Memory B cell (primary cell): Measurements from ENCODE around the gene IPPK.

Source experiments
- ATAC-seq: fragments of 150-1000 bp; cut with Tn5 transposase; 2 replicates; pipeline ENCODE4 v1.10.0; 2021; ENCODE audit warnings: low read depth, mild to moderate bottlenecking, moderate library complexity
- DNase-seq, 2 donors: peaks; one replicate each; pipeline ENCODE4 v3.0.0; 2022; ENCODE audit warnings: low spot score in 2 of 2
- H3K27ac Mint-ChIP-seq: one replicate; pipeline ENCODE4 v1.8.0; 2022; ENCODE audit warnings: mild to moderate bottlenecking, moderate library complexity, mixed read lengths
- H3K27me3 Mint-ChIP-seq: one replicate; pipeline ENCODE4 v1.8.0; 2022; ENCODE audit warnings: mixed read lengths
- H3K36me3 Mint-ChIP-seq: one replicate; pipeline ENCODE4 v1.8.0; 2022; ENCODE audit warnings: mild to moderate bottlenecking, mixed read lengths
- H3K4me1 Mint-ChIP-seq: one replicate; pipeline ENCODE4 v1.8.0; 2022; ENCODE audit warnings: mixed read lengths
- H3K4me3 Mint-ChIP-seq: one replicate; pipeline ENCODE4 v1.8.0; 2022; ENCODE audit warnings: mild to moderate bottlenecking, moderate library complexity, mixed read lengths
- H3K9me3 Mint-ChIP-seq: one replicate; pipeline ENCODE4 v1.8.0; 2022; ENCODE audit warnings: mixed read lengths

IPPK gene

GRCh38 chr9:92614123-92614510 lies 55.8 kb downstream of the IPPK start:
- H3K4me1 Mint-ChIP-seq: no peaks in the 10 kb centered on the region
- DNase-seq: no peak
- no peak overlapping the region for H3K27ac Mint-ChIP-seq

DNA sequence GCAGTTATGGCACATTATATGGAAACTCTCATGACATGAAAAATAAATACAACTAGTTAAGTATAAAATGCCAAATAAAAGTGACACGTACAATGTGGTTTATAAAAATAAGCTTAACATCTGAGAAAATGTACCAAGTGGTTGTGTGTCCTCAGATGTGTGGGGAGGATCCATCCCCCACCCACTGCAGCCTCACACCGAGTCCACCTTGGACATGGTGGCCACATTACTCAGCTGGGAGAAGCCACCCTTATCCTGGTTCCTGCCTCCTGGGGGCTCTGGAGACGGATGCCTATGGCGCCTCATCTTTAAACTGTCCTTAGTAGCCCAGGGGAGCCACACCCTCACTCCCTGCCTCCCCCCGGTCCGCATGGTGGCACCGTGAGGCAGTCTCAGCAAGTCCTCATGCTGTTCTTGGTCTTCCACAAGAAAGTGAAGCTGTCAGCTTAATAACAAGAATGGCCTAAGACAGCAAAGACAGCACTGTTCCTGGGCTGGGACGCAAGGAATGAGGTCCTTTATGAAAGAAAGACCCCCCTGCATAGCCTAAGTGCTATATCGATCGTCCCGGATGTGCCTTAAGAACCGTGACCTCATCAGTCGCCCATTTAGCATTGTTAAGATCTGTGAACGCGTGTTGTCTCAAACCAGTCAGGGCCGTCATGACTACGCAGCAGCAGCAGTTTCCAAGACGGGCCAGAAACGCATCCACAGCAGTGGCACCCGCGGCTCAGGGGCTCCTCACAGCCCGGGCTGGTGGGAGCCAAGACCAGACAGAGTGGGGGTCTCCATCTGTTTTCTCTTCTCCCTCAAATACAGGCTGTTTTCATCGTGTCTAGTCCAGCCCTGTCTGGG lies 56.4 kb downstream of the IPPK start:
- H3K27ac Mint-ChIP-seq: no peak overlapping the region
- ATAC-seq (no peak), DNase-seq (no peak)
- H3K9me3 Mint-ChIP-seq: no peaks in the 10 kb centered on the region
- no peaks in the 10 kb centered on the region for H3K27me3 Mint-ChIP-seq
- no peaks in the 10 kb centered on the region for H3K4me1 Mint-ChIP-seq
- peaks cover 38% of the 10 kb centered on the region for H3K36me3 Mint-ChIP-seq
- H3K4me3 Mint-ChIP-seq: no peak overlapping the region

More at GRCh38 chr9:92614123-92614510, 55.8 kb downstream of the IPPK start:
- Mint-ChIP-seq H3K27me3 (no peaks in the 10 kb centered on the region), H3K9me3 (no peaks in the 10 kb centered on the region), H3K4me3 (no peak overlapping the region), H3K36me3 (peaks cover 40% of the 10 kb centered on the region)
- ATAC-seq: no peak

DNA sequence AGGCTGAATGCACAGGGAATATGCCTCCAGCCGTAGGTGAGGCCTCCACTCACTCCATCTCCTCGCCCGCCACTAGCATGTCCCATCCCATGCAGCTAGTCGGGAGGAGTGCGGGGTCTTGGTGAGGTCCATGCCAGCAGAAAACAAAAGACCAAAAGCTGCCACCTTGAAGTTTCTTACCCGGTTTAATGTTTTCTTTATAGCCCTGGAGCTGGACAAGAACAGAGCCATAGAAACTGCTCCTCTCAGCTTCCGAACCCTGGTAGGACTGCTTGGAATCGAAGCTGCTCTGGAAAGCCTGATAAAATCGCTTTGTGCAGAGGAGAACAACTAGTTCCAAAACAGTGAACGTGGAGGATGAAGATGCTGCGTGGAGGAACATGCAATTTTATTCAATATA lies 57.1 kb downstream of the IPPK start:
- no peak for ATAC-seq
- Mint-ChIP-seq H3K4me3 (no peak overlapping the region), H3K27ac (no peak overlapping the region), H3K36me3 (peaks cover 38% of the 10 kb centered on the region), H3K9me3 (no peaks in the 10 kb centered on the region), H3K4me1 (no peaks in the 10 kb centered on the region), H3K27me3 (no peaks in the 10 kb centered on the region)
- DNase-seq: no peak

DNA sequence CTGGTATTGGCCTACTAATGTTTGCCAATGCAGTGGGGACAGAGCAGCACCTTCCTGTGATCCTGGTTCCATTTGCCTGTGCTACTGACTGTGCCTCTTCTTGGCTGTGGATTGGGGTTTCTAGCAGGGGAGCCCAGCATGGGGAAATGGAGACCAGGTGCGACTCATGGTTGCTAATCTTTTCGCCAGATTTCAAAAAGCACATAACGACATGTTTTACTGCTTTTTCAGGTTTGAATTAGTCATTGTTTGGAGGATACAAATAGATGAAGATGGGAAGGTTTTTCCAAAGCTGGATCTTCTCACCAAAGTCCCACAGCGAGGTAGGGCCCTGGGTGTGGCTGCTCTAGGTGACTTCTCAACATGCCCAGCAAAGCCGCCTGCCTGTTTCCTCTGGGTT lies 57.6 kb downstream of the IPPK start:
- no peaks in the 10 kb centered on the region for H3K4me1 Mint-ChIP-seq

GRCh38 chr9:92611621-92612285 lies 58.2 kb downstream of the IPPK start:
- no peaks in the 10 kb centered on the region for H3K27me3 Mint-ChIP-seq
- no peak overlapping the region for H3K27ac Mint-ChIP-seq
- H3K36me3 Mint-ChIP-seq: peaks cover 35% of the 10 kb centered on the region
- DNase-seq: no peak
- H3K4me3 Mint-ChIP-seq: no peak overlapping the region
- no peaks in the 10 kb centered on the region for H3K9me3 Mint-ChIP-seq
- ATAC-seq: no peak
- no peaks in the 10 kb centered on the region for H3K4me1 Mint-ChIP-seq

More for the DNA sequence above, 57.6 kb downstream of the IPPK start:
- no peak overlapping the region for H3K4me3 Mint-ChIP-seq
- no peak overlapping the region for H3K27ac Mint-ChIP-seq
- ATAC-seq (no peak), DNase-seq (no peak)
- H3K36me3 Mint-ChIP-seq: peaks cover 38% of the 10 kb centered on the region
- H3K27me3 Mint-ChIP-seq: no peaks in the 10 kb centered on the region
- no peaks in the 10 kb centered on the region for H3K9me3 Mint-ChIP-seq

DNA sequence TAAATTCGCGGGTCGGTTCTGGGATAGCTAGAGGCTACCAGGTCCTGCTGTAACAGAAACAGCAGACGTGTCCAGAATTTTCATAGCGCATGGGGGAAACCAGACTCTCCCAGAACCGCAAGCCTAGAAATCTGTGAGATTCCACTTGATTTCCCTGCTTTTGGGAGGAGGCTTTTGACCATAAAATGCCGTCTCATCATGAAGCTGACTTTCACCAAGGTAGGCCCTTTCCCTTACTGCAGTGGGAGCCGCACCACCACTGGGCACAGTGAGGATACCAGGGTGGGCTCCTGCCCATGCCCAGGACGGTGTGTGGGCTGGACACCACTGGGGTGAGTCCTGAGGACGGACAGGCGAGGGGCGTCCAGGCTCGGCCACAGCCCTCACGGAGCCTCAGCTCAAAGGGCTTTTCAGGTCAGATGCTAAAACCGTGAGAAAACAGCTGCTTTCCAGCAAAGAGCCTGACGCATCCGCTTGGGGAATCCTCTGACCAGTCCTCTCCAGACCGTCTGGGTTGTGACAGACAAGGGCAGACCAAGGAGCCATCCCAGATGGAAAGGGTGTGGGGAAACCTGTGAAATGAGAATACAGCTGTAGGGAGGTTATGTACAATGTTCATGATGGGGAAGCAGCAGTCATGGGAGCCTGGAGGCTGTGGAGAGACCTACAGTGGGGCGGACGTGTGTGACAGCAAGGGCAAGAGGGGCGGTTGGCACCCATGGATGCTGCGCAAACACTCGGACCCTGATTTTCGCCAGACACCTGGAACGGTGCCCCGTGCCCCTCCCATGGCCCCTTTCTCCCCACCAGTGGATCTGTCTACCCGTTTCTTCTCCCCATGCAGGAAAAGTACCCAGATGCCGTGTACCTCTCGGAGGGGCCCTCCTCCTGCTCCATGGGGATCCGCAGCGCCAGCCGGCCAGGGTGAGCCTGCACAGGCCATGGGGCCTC lies 59.2 kb downstream of the IPPK start:
- no peak overlapping the region for H3K27ac Mint-ChIP-seq
- ATAC-seq (no peak), DNase-seq (no peak)
- H3K4me1 Mint-ChIP-seq: no peaks in the 10 kb centered on the region
- peaks cover 28% of the 10 kb centered on the region for H3K36me3 Mint-ChIP-seq
- no peaks in the 10 kb centered on the region for H3K9me3 Mint-ChIP-seq
- no peak overlapping the region for H3K4me3 Mint-ChIP-seq
- no peaks in the 10 kb centered on the region for H3K27me3 Mint-ChIP-seq

- no peak for DNase-seq
- Mint-ChIP-seq H3K9me3 (peaks cover 2% of the 10 kb centered on the region), H3K36me3 (peaks cover 15% of the 10 kb centered on the region)
Measured at GRCh38 chr9:92608909-92609445, 61.0 kb downstream of the IPPK start.

DNA sequence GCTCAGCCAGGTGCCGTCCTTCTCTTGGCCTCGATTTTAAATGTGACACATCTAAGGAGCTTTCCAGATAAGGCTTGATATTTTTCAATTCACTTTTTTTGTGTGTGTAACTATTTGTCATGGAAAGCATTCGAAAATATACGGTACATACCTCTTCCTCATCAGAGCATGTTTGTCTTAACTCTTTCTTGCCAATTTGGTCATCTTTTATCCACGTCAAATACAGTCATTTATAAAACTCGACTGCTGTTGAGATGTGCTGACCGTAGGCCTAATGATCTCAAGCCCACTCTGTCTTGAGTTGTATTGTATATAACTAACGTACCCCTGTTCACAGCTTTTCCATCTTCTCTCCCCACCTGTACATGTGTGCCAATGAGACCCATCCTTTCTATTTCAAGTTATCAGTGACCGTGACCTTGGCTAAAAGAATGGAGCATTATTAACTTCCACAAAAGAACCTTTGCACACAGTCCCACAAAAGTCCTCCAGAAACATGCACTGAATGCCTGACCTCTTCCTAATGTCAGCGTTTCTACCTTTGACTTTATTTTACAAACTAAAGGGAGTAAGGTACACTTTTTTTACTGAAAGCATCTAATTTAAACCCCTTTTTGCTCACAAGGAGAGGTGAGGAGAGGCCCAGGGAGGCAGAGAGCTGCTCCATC lies 61.6 kb downstream of the IPPK start:
- no peaks in the 10 kb centered on the region for H3K27me3 Mint-ChIP-seq
- no peak overlapping the region for H3K4me3 Mint-ChIP-seq
- H3K36me3 Mint-ChIP-seq: peaks cover 18% of the 10 kb centered on the region
- peaks cover 8% of the 10 kb centered on the region for H3K9me3 Mint-ChIP-seq
- DNase-seq: no peak
- H3K4me1 Mint-ChIP-seq: no peaks in the 10 kb centered on the region
- ATAC-seq: no peak
- H3K27ac Mint-ChIP-seq: no peak overlapping the region

More at GRCh38 chr9:92608909-92609445, 61.0 kb downstream of the IPPK start:
- no peaks in the 10 kb centered on the region for H3K4me1 Mint-ChIP-seq
- H3K27ac Mint-ChIP-seq: no peak overlapping the region
- no peak overlapping the region for H3K4me3 Mint-ChIP-seq
- no peak for ATAC-seq
- H3K27me3 Mint-ChIP-seq: no peaks in the 10 kb centered on the region

DNA sequence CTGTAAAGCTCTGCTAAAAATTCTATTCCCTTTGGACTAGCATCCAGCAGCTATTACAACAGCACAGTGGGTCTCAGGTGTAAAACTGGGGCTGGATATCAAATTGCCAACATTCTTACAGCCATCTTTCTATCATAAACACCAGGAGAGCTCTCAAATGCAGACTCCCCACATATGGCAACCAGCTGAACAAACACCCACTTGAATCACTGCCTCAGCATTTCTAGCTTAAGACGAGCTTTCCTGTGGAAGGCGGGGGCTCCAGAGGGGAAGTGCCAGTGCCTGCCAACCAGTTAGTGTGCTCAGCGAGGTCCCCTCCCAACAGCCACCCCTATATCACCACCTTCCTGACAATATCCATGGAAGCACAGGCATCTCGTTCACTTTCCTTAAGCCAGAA lies 62.2 kb downstream of the IPPK start:
- DNase-seq: no peak
- Mint-ChIP-seq H3K9me3 (peaks cover 8% of the 10 kb centered on the region), H3K36me3 (peaks cover 18% of the 10 kb centered on the region), H3K4me3 (no peak overlapping the region), H3K4me1 (no peaks in the 10 kb centered on the region), H3K27ac (no peak overlapping the region), H3K27me3 (no peaks in the 10 kb centered on the region)
- ATAC-seq: no peak

DNA sequence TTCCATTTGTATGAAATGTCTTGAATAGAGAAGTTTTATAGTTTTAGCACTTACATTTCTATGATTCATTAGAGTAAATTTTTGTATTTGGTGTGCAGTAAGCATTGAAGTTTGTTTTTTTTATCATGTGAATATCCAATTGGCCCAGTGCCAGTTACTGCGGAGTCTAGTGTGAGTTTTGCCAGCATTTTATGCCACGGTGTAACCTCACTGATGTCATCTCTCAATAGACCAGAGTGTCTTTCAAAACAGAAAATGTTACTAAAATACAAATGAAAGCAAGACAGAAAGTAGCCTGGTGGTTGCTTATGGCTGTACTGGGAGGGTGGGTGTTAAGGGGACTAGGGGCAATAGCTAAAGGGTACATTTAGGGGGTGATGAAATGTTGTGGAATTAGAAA lies 62.8 kb downstream of the IPPK start:
- Mint-ChIP-seq H3K9me3 (peaks cover 8% of the 10 kb centered on the region), H3K27ac (no peak overlapping the region), H3K4me3 (no peak overlapping the region), H3K27me3 (no peaks in the 10 kb centered on the region), H3K4me1 (no peaks in the 10 kb centered on the region), H3K36me3 (peaks cover 18% of the 10 kb centered on the region)
- DNase-seq (no peak), ATAC-seq (no peak)

DNA sequence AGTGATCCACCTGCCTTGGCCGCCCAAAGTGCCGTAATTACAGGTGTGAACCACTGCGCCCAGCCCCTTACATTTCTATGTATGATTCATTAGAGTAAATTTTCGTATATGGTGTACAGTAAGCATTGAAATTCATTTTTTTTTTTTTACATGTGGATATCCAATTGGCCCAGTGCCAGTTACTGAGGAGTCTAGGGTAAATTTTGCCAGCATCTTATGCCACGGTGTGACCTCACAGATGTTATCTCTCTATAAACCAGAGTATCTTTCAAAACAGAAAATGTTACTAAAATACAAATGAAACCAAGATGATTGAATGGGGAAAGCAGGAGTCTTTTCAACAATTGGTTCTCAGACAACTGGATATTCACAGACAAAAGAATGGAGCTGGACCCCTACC lies 64.7 kb downstream of the IPPK start:
- no peak for DNase-seq
- Mint-ChIP-seq H3K4me3 (no peak overlapping the region), H3K9me3 (peaks cover 9% of the 10 kb centered on the region), H3K27me3 (no peaks in the 10 kb centered on the region), H3K27ac (no peak overlapping the region), H3K36me3 (peaks cover 8% of the 10 kb centered on the region), H3K4me1 (no peaks in the 10 kb centered on the region)
- ATAC-seq: no peak

DNA sequence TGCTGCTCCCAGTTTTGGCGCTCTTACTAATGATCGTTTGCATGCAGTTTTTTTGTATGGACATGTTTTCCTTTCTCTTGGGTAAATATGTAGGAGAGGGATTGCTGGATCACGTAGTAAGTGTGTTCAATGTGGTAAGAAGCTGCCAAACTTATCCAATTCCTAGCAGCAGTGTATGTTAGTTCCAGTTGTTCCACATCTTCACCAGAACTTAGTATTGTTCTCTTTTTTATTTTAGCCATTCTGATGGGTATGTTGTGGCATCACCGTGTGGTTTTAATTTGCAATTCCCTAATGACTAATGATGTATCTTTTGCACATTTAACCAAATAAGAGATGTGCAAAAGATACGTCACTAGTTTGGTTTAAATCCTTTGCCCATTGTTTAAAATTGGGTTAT lies 65.9 kb downstream of the IPPK start:
- no peak for ATAC-seq
- no peaks in the 10 kb centered on the region for H3K27me3 Mint-ChIP-seq
- peaks cover 8% of the 10 kb centered on the region for H3K36me3 Mint-ChIP-seq
- DNase-seq: no peak
- no peak overlapping the region for H3K27ac Mint-ChIP-seq
- H3K4me3 Mint-ChIP-seq: no peak overlapping the region
- peaks cover 9% of the 10 kb centered on the region for H3K9me3 Mint-ChIP-seq
- no peaks in the 10 kb centered on the region for H3K4me1 Mint-ChIP-seq

DNA sequence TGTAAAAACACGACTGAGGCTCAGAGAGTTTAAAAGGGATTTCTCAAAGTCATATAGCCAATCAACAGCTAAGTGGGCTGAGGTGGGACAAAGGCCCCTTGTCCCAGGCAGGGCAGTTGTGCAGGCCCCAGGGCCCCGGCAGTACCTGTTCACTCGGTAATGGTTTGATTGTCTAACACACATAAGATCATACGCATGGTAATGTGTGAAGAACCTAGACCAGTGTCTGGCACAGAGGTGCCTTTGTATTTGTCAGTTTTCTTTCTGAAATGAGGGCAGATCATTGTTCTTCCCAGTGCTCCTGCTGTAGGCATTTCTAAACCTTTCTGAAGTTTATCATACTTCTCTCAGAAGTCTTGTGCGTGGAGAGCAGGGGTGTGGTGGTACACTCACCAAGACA lies 66.8 kb downstream of the IPPK start:
- DNase-seq (no peak), ATAC-seq (no peak)
- H3K4me3 Mint-ChIP-seq: no peak overlapping the region
- peaks cover 9% of the 10 kb centered on the region for H3K9me3 Mint-ChIP-seq
- no peaks in the 10 kb centered on the region for H3K4me1 Mint-ChIP-seq
- H3K27ac Mint-ChIP-seq: no peak overlapping the region
- H3K27me3 Mint-ChIP-seq: no peaks in the 10 kb centered on the region
- H3K36me3 Mint-ChIP-seq: peaks cover 8% of the 10 kb centered on the region
